Measurements from ENCODE around the gene UBA1.

DNA sequence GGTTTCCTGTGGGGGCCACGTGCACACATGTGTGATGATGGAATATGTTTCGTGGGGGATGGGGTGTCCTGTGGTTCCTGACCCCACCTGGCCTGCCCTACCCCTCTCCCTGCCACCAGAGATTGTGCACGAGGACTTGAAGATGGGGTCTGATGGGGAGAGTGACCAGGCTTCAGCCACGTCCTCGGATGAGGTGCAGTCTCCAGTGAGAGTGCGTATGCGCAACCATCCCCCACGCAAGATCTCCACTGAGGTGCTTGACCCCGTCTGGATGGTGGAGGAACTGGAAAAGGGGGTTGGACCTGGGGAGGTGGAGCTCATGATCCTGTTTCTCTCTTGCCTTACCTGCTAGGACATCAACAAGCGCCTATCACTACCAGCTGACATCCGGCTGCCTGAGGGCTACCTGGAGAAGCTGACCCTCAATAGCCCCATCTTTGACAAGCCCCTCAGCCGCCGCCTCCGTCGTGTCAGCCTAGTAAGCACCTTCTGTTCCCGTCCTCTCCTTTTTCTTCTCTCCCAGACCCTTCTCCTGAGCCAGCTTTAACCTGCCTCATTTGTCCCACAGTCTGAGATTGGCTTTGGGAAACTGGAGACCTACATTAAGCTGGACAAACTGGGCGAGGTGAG, 30.8 kb downstream of the UBA1 start:
- TF ChIP-seq POLR2AphosphoS5 (IDR thresholded peaks at IDR 0.05; ENCODE audit: low read depth, low read length) (no peak), POU2F2 (IDR thresholded peaks at IDR 0.05; ENCODE audit: low read depth, low read length) (no peak)
